ENCODE results near the gene EXD2.
"Not testable (repeated sequence)": the region's sequence is repeated elsewhere in the genome, so short reads cannot be mapped to it uniquely, and the experiment has no call there.

EXD2 gene

GRCh38 chr14:69183735-69184134, 7.6 kb upstream of the EXD2 start:
- FAIRE-seq (no peak), DNase-seq (ENCODE audit: insufficient read length, low spot score) (no peak)
- TF ChIP-seq SPI1 (IDR thresholded peaks at IDR 0.05; ENCODE audit: low read depth, low read length) (no peak), POLR2A (IDR thresholded peaks at IDR 0.05; ENCODE audit: low read depth, low read length) (no peak), POLR2AphosphoS5 (IDR thresholded peaks at IDR 0.05; ENCODE audit: low read depth, low read length) (no peak), PAX5 (IDR thresholded peaks at IDR 0.05; ENCODE audit: insufficient read depth, low read length, severe bottlenecking) (no peak), POU2F2 (IDR thresholded peaks at IDR 0.05; ENCODE audit: low read depth, low read length) (no peak), TAF1 (IDR thresholded peaks at IDR 0.05; ENCODE audit: low read depth, low read length) (no peak)

GRCh38 chr14:69190191-69190590, 1.1 kb upstream of the EXD2 start:
- DNase-seq (ENCODE audit: insufficient read length, low spot score): no peak
- FAIRE-seq: no peak
- TF ChIP-seq POLR2AphosphoS5 (IDR thresholded peaks at IDR 0.05; ENCODE audit: low read depth, low read length): no peak
- no peak for TF ChIP-seq TAF1 (IDR thresholded peaks at IDR 0.05; ENCODE audit: low read depth, low read length)
- no peak for TF ChIP-seq PAX5 (IDR thresholded peaks at IDR 0.05; ENCODE audit: insufficient read depth, low read length, severe bottlenecking)
- no peak for TF ChIP-seq POU2F2 (IDR thresholded peaks at IDR 0.05; ENCODE audit: low read depth, low read length)
- no peak for TF ChIP-seq SPI1 (IDR thresholded peaks at IDR 0.05; ENCODE audit: low read depth, low read length)
- TF ChIP-seq POLR2A (IDR thresholded peaks at IDR 0.05; ENCODE audit: low read depth, low read length): no peak

GRCh38 chr14:69193721-69194120, 2.4 kb downstream of the EXD2 start:
- FAIRE-seq (no peak), DNase-seq (ENCODE audit: insufficient read length, low spot score) (no peak)
- TF ChIP-seq SPI1 (IDR thresholded peaks at IDR 0.05; ENCODE audit: low read depth, low read length): no peak
- TF ChIP-seq POU2F2 (IDR thresholded peaks at IDR 0.05; ENCODE audit: low read depth, low read length): no peak
- no peak for TF ChIP-seq TAF1 (IDR thresholded peaks at IDR 0.05; ENCODE audit: low read depth, low read length)
- TF ChIP-seq PAX5 (IDR thresholded peaks at IDR 0.05; ENCODE audit: insufficient read depth, low read length, severe bottlenecking): no peak
- no peak for TF ChIP-seq POLR2AphosphoS5 (IDR thresholded peaks at IDR 0.05; ENCODE audit: low read depth, low read length)
- TF ChIP-seq POLR2A (IDR thresholded peaks at IDR 0.05; ENCODE audit: low read depth, low read length): no peak

GRCh38 chr14:69199786-69200185, 8.5 kb downstream of the EXD2 start:
- TF ChIP-seq TAF1 (IDR thresholded peaks at IDR 0.05; ENCODE audit: low read depth, low read length): no peak
- TF ChIP-seq SPI1 (IDR thresholded peaks at IDR 0.05; ENCODE audit: low read depth, low read length): no peak
- no peak for TF ChIP-seq POLR2A (IDR thresholded peaks at IDR 0.05; ENCODE audit: low read depth, low read length)
- TF ChIP-seq POLR2AphosphoS5 (IDR thresholded peaks at IDR 0.05; ENCODE audit: low read depth, low read length): no peak
- no peak for TF ChIP-seq POU2F2 (IDR thresholded peaks at IDR 0.05; ENCODE audit: low read depth, low read length)
- TF ChIP-seq PAX5 (IDR thresholded peaks at IDR 0.05; ENCODE audit: insufficient read depth, low read length, severe bottlenecking): no peak
- no peak for FAIRE-seq
- no peak for DNase-seq (ENCODE audit: insufficient read length, low spot score)

DNA sequence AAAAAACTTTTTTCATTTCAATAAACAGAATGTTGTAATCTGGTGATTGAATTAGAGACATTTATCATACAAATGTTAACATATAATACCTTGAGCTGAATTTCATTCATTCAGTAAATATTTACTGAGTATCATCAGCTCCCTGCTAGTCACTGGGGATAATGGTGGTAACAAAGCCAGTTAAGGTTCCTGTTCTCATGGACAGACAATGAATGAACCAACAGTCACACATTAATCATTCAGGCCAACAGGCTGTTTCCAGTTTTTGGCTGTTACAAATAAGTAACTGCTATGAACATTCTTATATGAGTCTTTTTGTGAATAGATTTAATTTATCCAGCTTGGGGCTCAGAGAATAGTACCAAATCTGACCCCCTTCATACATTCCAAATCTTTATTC, 13.5 kb downstream of the EXD2 start:
- TF ChIP-seq POLR2A (IDR thresholded peaks at IDR 0.05; ENCODE audit: low read depth, low read length): no peak
- no peak for TF ChIP-seq SPI1 (IDR thresholded peaks at IDR 0.05; ENCODE audit: low read depth, low read length)
- TF ChIP-seq PAX5 (IDR thresholded peaks at IDR 0.05; ENCODE audit: insufficient read depth, low read length, severe bottlenecking): no peak
- no peak for TF ChIP-seq POLR2AphosphoS5 (IDR thresholded peaks at IDR 0.05; ENCODE audit: low read depth, low read length)
- no peak for TF ChIP-seq POU2F2 (IDR thresholded peaks at IDR 0.05; ENCODE audit: low read depth, low read length)
- no peak for TF ChIP-seq TAF1 (IDR thresholded peaks at IDR 0.05; ENCODE audit: low read depth, low read length)
- DNase-seq (ENCODE audit: insufficient read length, low spot score) (no peak), FAIRE-seq (no peak)

DNA sequence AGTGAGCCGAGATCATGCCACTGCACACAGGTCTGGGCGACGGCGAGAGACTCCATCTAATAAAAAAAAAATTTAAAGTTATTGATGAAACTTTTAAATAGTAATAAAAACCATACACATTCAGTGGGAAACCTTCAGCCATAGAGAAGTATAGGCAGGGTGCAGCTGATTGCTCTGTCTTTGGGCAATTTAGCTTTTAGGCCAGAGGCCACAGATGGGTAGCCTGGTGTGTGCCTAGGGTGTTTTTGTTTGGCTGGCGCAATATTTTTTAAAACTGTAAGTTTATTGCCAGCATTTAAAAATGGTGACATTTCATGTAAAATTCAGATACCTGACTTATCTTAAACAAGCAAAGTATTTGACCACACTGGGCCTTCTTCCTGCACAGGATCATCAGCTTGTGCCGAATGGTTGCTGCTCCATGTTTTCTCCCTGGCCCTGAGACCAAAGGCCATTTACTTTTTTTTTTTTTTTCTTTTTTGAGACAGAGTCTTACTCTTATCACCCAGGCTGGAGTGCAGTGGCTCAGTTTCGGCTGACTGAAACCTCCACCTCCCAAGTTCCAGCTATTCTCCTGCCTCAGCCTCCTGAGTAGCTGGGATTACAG, 16.2 kb downstream of the EXD2 start:
- DNase-seq (ENCODE audit: insufficient read length, low spot score) (no peak), FAIRE-seq (no peak)

GRCh38 chr14:69208666-69209065, 17.4 kb downstream of the EXD2 start:
- DNase-seq (ENCODE audit: insufficient read length, low spot score): no peak
- no peak for FAIRE-seq
- TF ChIP-seq POU2F2 (IDR thresholded peaks at IDR 0.05; ENCODE audit: low read depth, low read length) (no peak), POLR2AphosphoS5 (IDR thresholded peaks at IDR 0.05; ENCODE audit: low read depth, low read length) (no peak), POLR2A (IDR thresholded peaks at IDR 0.05; ENCODE audit: low read depth, low read length) (no peak), PAX5 (IDR thresholded peaks at IDR 0.05; ENCODE audit: insufficient read depth, low read length, severe bottlenecking) (no peak), TAF1 (IDR thresholded peaks at IDR 0.05; ENCODE audit: low read depth, low read length) (no peak), SPI1 (IDR thresholded peaks at IDR 0.05; ENCODE audit: low read depth, low read length) (no peak)

More for the DNA sequence above, 16.2 kb downstream of the EXD2 start:
- no peak for TF ChIP-seq POLR2A (IDR thresholded peaks at IDR 0.05; ENCODE audit: low read depth, low read length)
- no peak for TF ChIP-seq SPI1 (IDR thresholded peaks at IDR 0.05; ENCODE audit: low read depth, low read length)
- no peak for TF ChIP-seq PAX5 (IDR thresholded peaks at IDR 0.05; ENCODE audit: insufficient read depth, low read length, severe bottlenecking)
- no peak for TF ChIP-seq POLR2AphosphoS5 (IDR thresholded peaks at IDR 0.05; ENCODE audit: low read depth, low read length)
- TF ChIP-seq TAF1 (IDR thresholded peaks at IDR 0.05; ENCODE audit: low read depth, low read length): no peak
- no peak for TF ChIP-seq POU2F2 (IDR thresholded peaks at IDR 0.05; ENCODE audit: low read depth, low read length)

DNA sequence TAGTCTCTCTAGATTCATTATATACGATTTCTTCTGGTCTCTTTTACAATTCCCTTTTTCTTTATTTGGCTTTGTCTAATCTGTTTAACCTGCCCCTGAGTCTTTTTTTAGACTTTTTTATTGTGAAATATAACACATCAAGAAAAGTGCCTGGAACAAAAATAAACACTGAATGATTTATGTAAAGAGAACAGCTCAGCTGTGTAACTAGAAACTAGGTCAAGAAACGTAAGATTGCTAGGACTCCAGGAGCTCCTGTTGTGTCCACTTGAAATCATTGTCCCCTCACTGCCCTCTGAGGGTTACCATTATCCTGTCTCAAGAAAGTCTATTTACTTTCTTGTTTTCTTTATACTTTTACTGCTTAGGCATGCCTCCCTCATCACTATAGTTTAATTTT, 23.1 kb downstream of the EXD2 start:
- FAIRE-seq: no peak
- no peak for DNase-seq (ENCODE audit: insufficient read length, low spot score)
- TF ChIP-seq SPI1 (IDR thresholded peaks at IDR 0.05; ENCODE audit: low read depth, low read length) (no peak), PAX5 (IDR thresholded peaks at IDR 0.05; ENCODE audit: insufficient read depth, low read length, severe bottlenecking) (no peak), POLR2A (IDR thresholded peaks at IDR 0.05; ENCODE audit: low read depth, low read length) (no peak), POU2F2 (IDR thresholded peaks at IDR 0.05; ENCODE audit: low read depth, low read length) (no peak), POLR2AphosphoS5 (IDR thresholded peaks at IDR 0.05; ENCODE audit: low read depth, low read length) (no peak), TAF1 (IDR thresholded peaks at IDR 0.05; ENCODE audit: low read depth, low read length) (no peak)

- not testable (repeated sequence) for DNase-seq (ENCODE audit: insufficient read length, low spot score); FAIRE-seq
Observed at GRCh38 chr14:69217663-69218062, 26.4 kb downstream of the EXD2 start.

DNA sequence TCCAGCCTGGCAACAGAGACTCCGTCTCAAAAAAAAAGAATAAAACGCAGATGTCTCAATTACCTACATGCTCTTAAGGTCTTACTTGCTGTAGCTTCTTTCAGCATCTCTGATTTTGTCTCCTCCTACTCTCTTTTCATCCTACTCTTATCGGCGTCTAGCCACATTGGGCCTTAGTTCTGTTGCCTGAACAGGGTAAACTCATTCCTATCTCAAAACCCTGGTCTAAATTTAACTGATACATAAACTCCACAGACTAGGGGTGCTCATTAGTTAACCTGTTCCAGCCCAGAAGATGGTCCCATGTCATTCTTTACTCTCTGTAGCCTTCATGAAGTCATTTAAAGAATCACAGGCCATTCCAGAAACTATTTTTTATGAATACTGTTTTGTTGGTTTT, 33.6 kb downstream of the EXD2 start:
- TF ChIP-seq POLR2A (IDR thresholded peaks at IDR 0.05; ENCODE audit: low read depth, low read length): no peak
- no peak for TF ChIP-seq TAF1 (IDR thresholded peaks at IDR 0.05; ENCODE audit: low read depth, low read length)
- no peak for TF ChIP-seq POLR2AphosphoS5 (IDR thresholded peaks at IDR 0.05; ENCODE audit: low read depth, low read length)
- TF ChIP-seq POU2F2 (IDR thresholded peaks at IDR 0.05; ENCODE audit: low read depth, low read length): no peak
- TF ChIP-seq SPI1 (IDR thresholded peaks at IDR 0.05; ENCODE audit: low read depth, low read length): no peak
- TF ChIP-seq PAX5 (IDR thresholded peaks at IDR 0.05; ENCODE audit: insufficient read depth, low read length, severe bottlenecking): no peak
- DNase-seq (ENCODE audit: insufficient read length, low spot score) (no peak), FAIRE-seq (no peak)
